CD14-positive monocyte (primary cell): ENCODE data around the gene FCRL5. TPM values are rescaled to one million over a fixed set of nuclear protein-coding genes. Genes with fewer than 3 reads are reported as not detected.
A peak's percentile ranks its signal among the peaks of the same experiment; 100 is the strongest.

Experiments
- DNase-seq, 3 donors: peaks; one replicate each; pipeline ENCODE4 v3.0.0-alpha.2; 2011 to 2022
- H2AFZ ChIP-seq: 2 replicates; pipeline ENCODE4 v1.6.0; 2012; ENCODE audit warnings: mild to moderate bottlenecking, low read depth, low read length, inconsistent platforms; ENCODE audit not compliant: insufficient read depth, poor library complexity, severe bottlenecking
- H3K27ac ChIP-seq, 2 donors: 1 replicate in 1 of 2; 2 replicates in 1 of 2; pipeline ENCODE4 v1.5.1; 2012 to 2013; ENCODE audit warnings: low read length in 2 of 2, control low read depth in 1 of 2, inconsistent platforms in 1 of 2, low read depth in 1 of 2, mild to moderate bottlenecking in 1 of 2
- H3K27me3 ChIP-seq, 2 donors: one replicate each; pipeline versions ENCODE4 v1.6.0 to v1.6.1; 2011 to 2013; ENCODE audit warnings: low read length in 2 of 2; ENCODE audit not compliant: control insufficient read depth in 2 of 2, insufficient read depth in 2 of 2
- H3K36me3 ChIP-seq, 2 donors: replicated peaks in 1 of 2; 1 replicate in 1 of 2; 2 replicates in 1 of 2; pipeline versions ENCODE4 v1.5.1 to v1.6.1; 2012 to 2013; ENCODE audit warnings: low read length in 2 of 2, control low read depth in 1 of 2, inconsistent platforms in 1 of 2, mild to moderate bottlenecking in 1 of 2; ENCODE audit not compliant: insufficient read depth in 2 of 2, control insufficient read depth in 1 of 2
- H3K4me1 ChIP-seq, 2 donors: 1 replicate in 1 of 2; 2 replicates in 1 of 2; pipeline versions ENCODE4 v1.5.1 to v1.6.1; 2012 to 2013; ENCODE audit warnings: low read length in 2 of 2, control low read depth in 1 of 2, inconsistent platforms in 1 of 2, mild to moderate bottlenecking in 1 of 2, moderate library complexity in 1 of 2; ENCODE audit not compliant: insufficient read depth in 2 of 2, control insufficient read depth in 1 of 2
- H3K4me2 ChIP-seq: replicated peaks from 2 replicates; pipeline ENCODE3; 2012; ENCODE audit warnings: low read length, moderate library complexity, mild to moderate bottlenecking; ENCODE audit not compliant: poor library complexity, severe bottlenecking; ENCODE audit errors: extremely low read depth
- H3K4me3 ChIP-seq, 3 experiments: fragments of 200-600 bp in 1 of 3; sonication (generic) in 1 of 3; replicated peaks in 1 of 3; 1 replicate in 2 of 3; 2 replicates in 1 of 3; pipeline ENCODE4 v1.5.1; 2011 to 2013; ENCODE audit warnings: low read length in 3 of 3, mild to moderate bottlenecking in 3 of 3, control low read depth in 2 of 3, low read depth in 2 of 3, inconsistent platforms in 1 of 3, moderate library complexity in 1 of 3
- H3K79me2 ChIP-seq: 2 replicates; pipeline ENCODE4 v1.6.0; 2012; ENCODE audit warnings: mild to moderate bottlenecking, control low read depth, inconsistent platforms, low read length, moderate library complexity; ENCODE audit not compliant: insufficient read depth
- H3K9ac ChIP-seq: 2 replicates; pipeline ENCODE4 v1.6.0; 2017; ENCODE audit warnings: low read length, mild to moderate bottlenecking; ENCODE audit not compliant: insufficient read depth, poor library complexity, severe bottlenecking
- H3K9me3 ChIP-seq, 2 donors: replicated peaks in 1 of 2; 1 replicate in 1 of 2; 2 replicates in 1 of 2; pipeline versions ENCODE4 v1.5.1 to v1.6.1; 2012 to 2013; ENCODE audit warnings: low read length in 2 of 2, control low read depth in 1 of 2; ENCODE audit not compliant: control insufficient read depth in 1 of 2, insufficient read depth in 1 of 2
- H4K20me1 ChIP-seq: 2 replicates; pipeline ENCODE4 v1.6.0; 2012; ENCODE audit warnings: mild to moderate bottlenecking, low read length, control low read depth, moderate library complexity; ENCODE audit not compliant: insufficient read depth
- H3K27ac Mint-ChIP-seq, 7 donors: one replicate each; pipeline ENCODE4 v1.8.0; 2020; ENCODE audit warnings: mild to moderate bottlenecking in 7 of 7, mixed read lengths in 7 of 7, moderate library complexity in 6 of 7, inconsistent platforms in 2 of 7
- H3K27me3 Mint-ChIP-seq, 3 donors: one replicate each; pipeline ENCODE4 v1.8.0; 2021 to 2022; ENCODE audit warnings: low read depth in 3 of 3, mild to moderate bottlenecking in 3 of 3, mixed read lengths in 3 of 3, moderate library complexity in 3 of 3, inconsistent platforms in 1 of 3
- H3K36me3 Mint-ChIP-seq, 2 donors: one replicate each; pipeline ENCODE4 v1.8.0; 2020; ENCODE audit warnings: mixed read lengths in 2 of 2, inconsistent platforms in 1 of 2, mild to moderate bottlenecking in 1 of 2
- H3K4me1 Mint-ChIP-seq: one replicate; pipeline ENCODE4 v1.8.0; 2020; ENCODE audit warnings: mild to moderate bottlenecking, mixed read lengths
- H3K4me3 Mint-ChIP-seq, 2 donors: one replicate each; pipeline ENCODE4 v1.8.0; 2020; ENCODE audit warnings: mild to moderate bottlenecking in 2 of 2, mixed read lengths in 2 of 2, moderate library complexity in 1 of 2
- H3K9me3 Mint-ChIP-seq, 7 donors: one replicate each; pipeline ENCODE4 v1.8.0; 2020 to 2022; ENCODE audit warnings: mixed read lengths in 7 of 7, mild to moderate bottlenecking in 6 of 7, moderate library complexity in 6 of 7, inconsistent platforms in 2 of 7
- CTCF ChIP-seq: fragments of 200-600 bp; IDR thresholded peaks from one replicate; pipeline ENCODE4 v1.8.0; 2022; ENCODE audit warnings: antibody characterized with exemption, mild to moderate bottlenecking
- WGBS: methylation state at CpG from one replicate; pipeline ENCODE4 v1.1.5; 2013; ENCODE audit warnings: missing lambda C conversion rate; ENCODE audit not compliant: insufficient coverage; 5-methylcytosine and 5-hydroxymethylcytosine counted together
- intact Hi-C, 2 donors: fragments of 100-400 bp; cut with micrococcal nuclease; formaldehyde crosslinking; loops; one replicate each; pipeline versions ENCODE4 v1.15.0 to v1.15.1; 2023
- polyA plus RNA-seq, 3 donors: library from polyadenylated mRNA; depleted of rRNA in 1 of 3; unstranded in 2 of 3; stranded (reverse) in 1 of 3; fragments of 300-500 nt in 2 of 3; fragments of >200 nt in 1 of 3; fragmentation: Illumina TruSeq in 2 of 3; gene quantifications; 1 replicate in 2 of 3; 2 replicates in 1 of 3; pipeline ENCODE4 v1.2.3, GENCODE V29; 2012 to 2021

Gene FCRL5
- polyA plus RNA-seq, 3 donors = 0.06 to 0.25 TPM; not detected in 1

GRCh38 chr1:157566484-157567300 lies 14.4 kb upstream of the FCRL5 start:
- intact Hi-C loops = no loop called here
- Mint-ChIP-seq H3K4me3 (peak overlapping the region in 1 of 2 donors; percentile 21), H3K27me3 (peaks cover 6 to 37% (median 9%) of the 10 kb centered on the region in 3 donors), H3K27ac (peak overlapping the region in 2 of 7 donors; percentile 50 to 68), H3K36me3 (no peaks in the 10 kb centered on the region), H3K4me1 (peaks cover 43% of the 10 kb centered on the region), H3K9me3 (peaks cover 0 to 3% (median 0%) of the 10 kb centered on the region in 7 donors)
- WGBS = 93% methylated on average over 9 of the region's 14 CpGs
- no peak for TF ChIP-seq CTCF
- H3K27ac ChIP-seq = peak overlapping the region in 1 of 2 donors; percentile 43
- H3K79me2 ChIP-seq = no peaks in the 10 kb centered on the region
- H3K36me3 ChIP-seq = no peaks in the 10 kb centered on the region
- H3K27me3 ChIP-seq = peaks cover 13 to 16% of the 10 kb centered on the region in 2 donors
- DNase-seq = peak; percentile 17 to 59 (median 21)
- H3K9me3 ChIP-seq = no peaks in the 10 kb centered on the region
- peaks cover 30 to 45% of the 10 kb centered on the region in 2 donors for H3K4me1 ChIP-seq
- H3K4me2 ChIP-seq = peak overlapping the region; percentile 48
- H4K20me1 ChIP-seq = no peaks in the 10 kb centered on the region
- no peak overlapping the region for H2AFZ ChIP-seq
- H3K4me3 ChIP-seq = peak overlapping the region in 1 of 3 experiments; percentile 41
- H3K9ac ChIP-seq = no peak overlapping the region

GRCh38 chr1:157562515-157562914 lies 10.2 kb upstream of the FCRL5 start:
- Histone ChIP-seq H3K4me1 (peaks cover 30 to 40% of the 10 kb centered on the region in 2 donors), H3K9ac (no peak overlapping the region), H2AFZ (no peak overlapping the region), H3K79me2 (no peaks in the 10 kb centered on the region), H3K27me3 (peaks cover 11% of the 10 kb centered on the region in 2 donors), H3K4me3 (no peak overlapping the region), H4K20me1 (no peaks in the 10 kb centered on the region), H3K4me2 (no peak overlapping the region), H3K9me3 (no peaks in the 10 kb centered on the region), H3K36me3 (no peaks in the 10 kb centered on the region), H3K27ac (no peak overlapping the region)
- TF ChIP-seq CTCF = no peak
- Mint-ChIP-seq H3K9me3 (peaks cover 0 to 3% (median 0%) of the 10 kb centered on the region in 7 donors), H3K4me3 (peak overlapping the region in 1 of 2 donors; percentile 32), H3K4me1 (peaks cover 37% of the 10 kb centered on the region), H3K36me3 (no peaks in the 10 kb centered on the region), H3K27me3 (peaks cover 10 to 33% (median 11%) of the 10 kb centered on the region in 3 donors), H3K27ac (no peak overlapping the region)
- no peak for DNase-seq
- WGBS = 80% methylated on average over 1 of the region's 2 CpGs
- intact Hi-C loops = no loop called here
